Kidney epithelial cell (primary cell): Measurements from ENCODE around the gene MAGI1. TPM values are rescaled to one million over a fixed set of nuclear protein-coding genes. Genes with fewer than 3 reads are reported as not detected.

Experiments
- DNase-seq: peaks from one replicate; pipeline ENCODE4 v3.0.0-alpha.2; 2010; ENCODE audit warnings: low read depth
- H3K27me3 ChIP-seq: 2 replicates; pipeline ENCODE4 v1.6.0; 2011; ENCODE audit warnings: low read length; ENCODE audit not compliant: control insufficient read depth, insufficient read depth
- H3K36me3 ChIP-seq: 2 replicates; pipeline ENCODE4 v1.5.1; 2011; ENCODE audit warnings: low read length; ENCODE audit not compliant: control insufficient read depth, insufficient read depth
- H3K4me3 ChIP-seq: 2 replicates; pipeline ENCODE4 v1.5.1; 2011; ENCODE audit warnings: low read depth, mild to moderate bottlenecking, control low read depth, low read length
- total RNA-seq: library from RNA; depleted of rRNA; stranded (reverse); fragments of >200 nt; gene quantifications from 2 replicates; pipeline ENCODE4 v1.2.3, GENCODE V29; 2015
- TF ChIP-seq, protein P1 (sequence below): IDR thresholded peaks from 2 replicates; pipeline ENCODE4 v1.5.1; 2011; ENCODE audit warnings: mild to moderate bottlenecking, moderate library complexity, low read length, control low read depth, inconsistent platforms; ENCODE audit not compliant: insufficient read depth, poor library complexity, severe bottlenecking

The MAGI1 gene
- total RNA-seq, 1 donor from 2014 or later = 15.8 TPM

DNA sequence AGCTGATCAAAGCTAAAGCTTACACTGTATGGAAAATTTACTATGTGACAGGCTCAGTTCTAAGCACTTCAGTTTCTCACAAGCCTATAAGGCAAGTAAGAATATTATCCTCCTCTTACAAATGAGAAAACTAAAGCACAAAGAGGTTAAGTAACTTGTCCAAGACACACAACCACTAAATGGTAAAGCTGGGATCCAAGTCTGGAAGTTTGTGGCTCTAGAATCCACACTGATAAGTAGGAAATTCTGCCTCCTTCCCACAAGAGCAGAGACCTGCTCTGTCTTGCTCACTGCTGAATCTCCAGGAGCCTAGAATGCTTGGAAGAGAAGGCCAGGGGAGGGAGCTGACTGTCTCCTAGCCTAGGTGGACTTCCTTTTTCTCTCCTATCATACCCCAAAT is 60.6 kb downstream of the MAGI1 start:
- no peak for DNase-seq
- Histone ChIP-seq H3K27me3 (no peaks in the 10 kb centered on the region), H3K36me3 (peaks cover 1% of the 10 kb centered on the region), H3K4me3 (no peak overlapping the region)
- TF ChIP-seq, protein P1, sequence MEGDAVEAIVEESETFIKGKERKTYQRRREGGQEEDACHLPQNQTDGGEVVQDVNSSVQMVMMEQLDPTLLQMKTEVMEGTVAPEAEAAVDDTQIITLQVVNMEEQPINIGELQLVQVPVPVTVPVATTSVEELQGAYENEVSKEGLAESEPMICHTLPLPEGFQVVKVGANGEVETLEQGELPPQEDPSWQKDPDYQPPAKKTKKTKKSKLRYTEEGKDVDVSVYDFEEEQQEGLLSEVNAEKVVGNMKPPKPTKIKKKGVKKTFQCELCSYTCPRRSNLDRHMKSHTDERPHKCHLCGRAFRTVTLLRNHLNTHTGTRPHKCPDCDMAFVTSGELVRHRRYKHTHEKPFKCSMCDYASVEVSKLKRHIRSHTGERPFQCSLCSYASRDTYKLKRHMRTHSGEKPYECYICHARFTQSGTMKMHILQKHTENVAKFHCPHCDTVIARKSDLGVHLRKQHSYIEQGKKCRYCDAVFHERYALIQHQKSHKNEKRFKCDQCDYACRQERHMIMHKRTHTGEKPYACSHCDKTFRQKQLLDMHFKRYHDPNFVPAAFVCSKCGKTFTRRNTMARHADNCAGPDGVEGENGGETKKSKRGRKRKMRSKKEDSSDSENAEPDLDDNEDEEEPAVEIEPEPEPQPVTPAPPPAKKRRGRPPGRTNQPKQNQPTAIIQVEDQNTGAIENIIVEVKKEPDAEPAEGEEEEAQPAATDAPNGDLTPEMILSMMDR = no peak

DNA sequence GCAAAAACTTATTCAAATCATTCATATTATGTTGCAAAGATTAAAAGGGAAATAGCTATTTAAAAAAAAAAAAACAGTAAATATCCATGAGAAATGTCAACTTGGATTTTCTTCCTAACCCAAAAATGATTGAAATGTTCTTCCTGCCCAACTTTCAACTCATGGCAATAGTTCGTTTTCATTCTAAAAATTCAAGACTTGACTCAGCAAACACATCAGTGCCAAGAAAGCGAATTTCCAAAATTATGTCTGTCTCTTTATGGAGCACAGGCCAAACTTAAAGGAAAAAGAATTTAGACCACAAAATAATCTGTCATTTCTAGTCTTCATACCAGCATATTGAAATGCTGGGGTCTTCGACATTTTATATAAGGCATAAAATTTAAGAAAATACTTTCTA is 63.7 kb downstream of the MAGI1 start:
- TF ChIP-seq, protein P1 = no peak
- Histone ChIP-seq H3K4me3 (no peak overlapping the region), H3K36me3 (peaks cover 1% of the 10 kb centered on the region), H3K27me3 (no peaks in the 10 kb centered on the region)
- DNase-seq = no peak

DNA sequence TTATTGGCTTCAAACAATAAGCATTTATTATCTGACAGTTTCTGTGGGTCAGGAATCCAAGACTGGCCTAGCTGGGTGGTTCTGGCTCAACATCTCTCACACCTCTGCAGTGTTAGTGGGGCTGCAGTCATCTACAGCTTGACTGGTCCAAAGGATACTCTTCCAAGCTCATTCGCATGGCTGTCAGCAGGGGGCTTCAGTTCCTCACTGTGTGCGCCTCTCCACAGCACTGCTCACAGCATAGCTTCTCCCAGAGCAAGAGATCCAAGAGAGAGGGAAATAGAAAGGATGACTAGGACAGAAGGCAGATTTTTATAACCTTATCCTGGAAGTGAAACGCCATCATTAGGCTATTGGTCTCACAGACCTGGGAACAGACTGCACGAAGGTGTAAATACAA is 64.2 kb downstream of the MAGI1 start:
- H3K4me3 ChIP-seq = no peak overlapping the region
- no peak for DNase-seq
- no peaks in the 10 kb centered on the region for H3K27me3 ChIP-seq

DNA sequence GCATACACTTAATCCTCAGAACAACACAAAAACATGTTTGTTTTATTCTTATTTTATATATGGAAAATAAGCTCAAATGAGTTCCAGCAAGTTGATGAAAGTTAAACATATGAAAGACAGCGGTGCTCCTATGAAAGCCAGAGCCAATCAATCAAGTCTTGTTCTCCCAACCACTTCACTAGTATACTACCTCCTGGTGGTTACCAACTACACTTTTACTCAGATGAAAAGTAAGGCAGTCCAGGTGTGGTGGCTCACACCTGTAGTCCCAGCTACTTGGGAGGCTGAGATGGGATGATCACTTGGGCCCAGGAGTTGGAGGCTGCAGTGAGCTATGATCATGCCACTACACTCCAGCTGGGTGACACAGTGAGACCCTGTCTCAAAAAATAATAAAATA is 66.0 kb downstream of the MAGI1 start:
- Histone ChIP-seq H3K4me3 (no peak overlapping the region), H3K36me3 (peaks cover 1% of the 10 kb centered on the region)
- TF ChIP-seq, protein P1 = no peak

More for the DNA sequence above, 64.2 kb downstream of the MAGI1 start:
- H3K36me3 ChIP-seq = peaks cover 1% of the 10 kb centered on the region
- TF ChIP-seq, protein P1 = no peak

DNA sequence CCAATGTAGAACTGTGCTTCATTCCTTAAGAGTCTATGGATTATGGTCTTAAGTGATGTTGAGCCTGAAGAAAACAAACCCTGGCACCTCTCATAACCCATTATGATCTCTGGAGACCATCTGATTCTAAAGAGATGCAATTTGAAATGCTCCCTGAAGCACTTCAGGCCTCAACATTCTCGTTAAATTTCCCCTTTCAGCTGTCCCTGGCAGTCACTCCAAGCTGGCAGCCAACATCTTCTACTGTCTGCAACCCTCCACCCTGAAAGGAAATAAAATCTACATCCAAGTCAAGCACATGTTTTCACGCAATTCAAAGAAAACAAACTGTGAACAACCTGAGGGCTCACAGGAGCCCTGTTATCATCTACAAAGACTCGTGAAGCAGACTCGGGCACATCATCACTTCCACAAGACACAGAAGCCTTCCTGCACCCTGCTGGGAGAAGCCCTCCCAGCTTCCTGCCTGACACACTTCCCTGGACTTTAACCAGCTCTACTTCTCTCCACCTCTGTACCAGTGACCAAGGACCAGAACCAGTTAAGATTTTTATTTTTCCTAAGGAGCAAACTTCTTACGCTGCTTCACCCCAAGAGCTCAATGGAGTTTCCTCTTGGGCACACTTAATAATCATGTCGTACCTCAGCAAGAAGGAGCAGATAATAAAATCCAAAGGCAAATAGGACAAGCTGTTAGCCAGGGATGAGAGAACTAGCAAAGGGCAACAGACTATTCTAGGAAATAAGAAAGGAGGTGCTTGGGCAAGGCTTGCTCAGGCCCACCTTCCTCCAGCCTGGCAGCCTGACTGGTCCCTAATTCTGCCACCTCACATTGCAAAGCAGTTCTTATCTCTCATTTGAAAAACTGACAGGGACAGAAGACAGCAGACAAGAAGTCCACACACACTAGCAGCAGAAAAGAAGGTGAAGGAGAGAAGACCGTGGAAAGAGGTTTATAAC is 67.1 kb downstream of the MAGI1 start:
- TF ChIP-seq, protein P1 = no peak
- no peaks in the 10 kb centered on the region for H3K27me3 ChIP-seq
- H3K36me3 ChIP-seq = peaks cover 1% of the 10 kb centered on the region
- no peak overlapping the region for H3K4me3 ChIP-seq
- DNase-seq = no peak

More for the DNA sequence above, 66.0 kb downstream of the MAGI1 start:
- DNase-seq = no peak
- no peaks in the 10 kb centered on the region for H3K27me3 ChIP-seq
